ENCODE data around the gene ZER1. TPM values are rescaled to one million over a fixed set of nuclear protein-coding genes. Genes with fewer than 3 reads are reported as not detected.
"Not testable (repeated sequence)": the region's sequence is repeated elsewhere in the genome, so short reads cannot be mapped to it uniquely, and the experiment has no call there.

ZER1 gene
- total RNA-seq, 2 donors from 2014 or later: 33.0 to 33.8 TPM

GRCh38 chr9:128785427-128785826, 13.7 kb upstream of the ZER1 start:
- 88 to 100% methylated on average over 1 to 4 of the region's 6 CpGs for WGBS, 2 experiments (ENCODE audit: insufficient coverage in 1 of 2, insufficient read length in 1 of 2)
- H3K4me1 Mint-ChIP-seq: peaks cover 12% of the 10 kb centered on the region
- Histone ChIP-seq H3K36me3 (ENCODE audit: control insufficient read depth, insufficient read depth, low read length) (peaks cover 13% of the 10 kb centered on the region), H3K4me3 (ENCODE audit: low read length) (no peak overlapping the region), H3K27ac (ENCODE audit: low read depth, low read length) (no peak overlapping the region), H3K27me3 (ENCODE audit: control insufficient read depth, insufficient read depth, low read length, poor library complexity, severe bottlenecking) (no peaks in the 10 kb centered on the region), H3K9me3 (ENCODE audit: control insufficient read depth, low read length) (no peaks in the 10 kb centered on the region), H3K4me1 (ENCODE audit: control insufficient read depth, insufficient read depth, low read length) (peaks cover 7% of the 10 kb centered on the region), H3K9ac (ENCODE audit: extremely low read depth, low read length, poor library complexity, severe bottlenecking) (no peak overlapping the region)
- no peak overlapping the region for H3K4me3 Mint-ChIP-seq
- peaks cover 13% of the 10 kb centered on the region for H3K9me3 Mint-ChIP-seq
- peaks cover 9% of the 10 kb centered on the region for H3K27me3 Mint-ChIP-seq (ENCODE audit: insufficient read depth)
- H3K36me3 Mint-ChIP-seq (ENCODE audit: low read depth): peaks cover 8% of the 10 kb centered on the region
- DNase-seq: no peak
- no peak overlapping the region for H3K27ac Mint-ChIP-seq
- no peak for TF ChIP-seq CTCF (conservative IDR thresholded peaks at IDR 0.05)

- WGBS, 2 experiments (ENCODE audit: insufficient coverage in 1 of 2, insufficient read length in 1 of 2): 91% methylated on average over 1 of the region's 1 CpG; no CpG with 5 or more reads in 1 of the 2 experiments
- Mint-ChIP-seq H3K36me3 (ENCODE audit: low read depth) (no peaks in the 10 kb centered on the region), H3K4me1 (peaks cover 2% of the 10 kb centered on the region), H3K4me3 (no peak overlapping the region), H3K27ac (no peak overlapping the region), H3K9me3 (peaks cover 26% of the 10 kb centered on the region), H3K27me3 (ENCODE audit: insufficient read depth) (peaks cover 9% of the 10 kb centered on the region)
- TF ChIP-seq CTCF (conservative IDR thresholded peaks at IDR 0.05): no peak
- no peak overlapping the region for H3K27ac ChIP-seq (ENCODE audit: low read depth, low read length)
- H3K36me3 ChIP-seq (ENCODE audit: control insufficient read depth, insufficient read depth, low read length): no peaks in the 10 kb centered on the region
- H3K27me3 ChIP-seq (ENCODE audit: control insufficient read depth, insufficient read depth, low read length, poor library complexity, severe bottlenecking): no peaks in the 10 kb centered on the region
- no peak overlapping the region for H3K4me3 ChIP-seq (ENCODE audit: low read length)
- H3K4me1 ChIP-seq (ENCODE audit: control insufficient read depth, insufficient read depth, low read length): no peaks in the 10 kb centered on the region
- no peak overlapping the region for H3K9ac ChIP-seq (ENCODE audit: extremely low read depth, low read length, poor library complexity, severe bottlenecking)
- no peak for DNase-seq
- H3K9me3 ChIP-seq (ENCODE audit: control insufficient read depth, low read length): no peaks in the 10 kb centered on the region
Observed at GRCh38 chr9:128782669-128783068, 10.9 kb upstream of the ZER1 start.

- Histone ChIP-seq H3K9ac (ENCODE audit: extremely low read depth, low read length, poor library complexity, severe bottlenecking) (no peak overlapping the region), H3K36me3 (ENCODE audit: control insufficient read depth, insufficient read depth, low read length) (no peaks in the 10 kb centered on the region), H3K4me1 (ENCODE audit: control insufficient read depth, insufficient read depth, low read length) (no peaks in the 10 kb centered on the region), H3K4me3 (ENCODE audit: low read length) (no peak overlapping the region), H3K9me3 (ENCODE audit: control insufficient read depth, low read length) (no peaks in the 10 kb centered on the region), H3K27me3 (ENCODE audit: control insufficient read depth, insufficient read depth, low read length, poor library complexity, severe bottlenecking) (no peaks in the 10 kb centered on the region), H3K27ac (ENCODE audit: low read depth, low read length) (no peak overlapping the region)
- Mint-ChIP-seq H3K9me3 (peaks cover 31% of the 10 kb centered on the region), H3K27me3 (ENCODE audit: insufficient read depth) (peaks cover 9% of the 10 kb centered on the region), H3K36me3 (ENCODE audit: low read depth) (no peaks in the 10 kb centered on the region), H3K27ac (no peak overlapping the region), H3K4me1 (no peaks in the 10 kb centered on the region), H3K4me3 (no peak overlapping the region)
- DNase-seq: no peak
- 89 to 98% methylated on average over 4 to 7 of the region's 7 CpGs for WGBS, 2 experiments (ENCODE audit: insufficient coverage in 1 of 2, insufficient read length in 1 of 2)
- no peak for TF ChIP-seq CTCF (conservative IDR thresholded peaks at IDR 0.05)
Observed at GRCh38 chr9:128781187-128782070, 9.7 kb upstream of the ZER1 start.

- Mint-ChIP-seq H3K27me3 (ENCODE audit: insufficient read depth) (peaks cover 13% of the 10 kb centered on the region), H3K9me3 (peaks cover 37% of the 10 kb centered on the region)
- H3K4me3 ChIP-seq (ENCODE audit: low read length); H3K4me1 ChIP-seq (ENCODE audit: control insufficient read depth, insufficient read depth, low read length); H3K27me3 ChIP-seq (ENCODE audit: control insufficient read depth, insufficient read depth, low read length, poor library complexity, severe bottlenecking); DNase-seq; H3K36me3 ChIP-seq (ENCODE audit: control insufficient read depth, insufficient read depth, low read length); H3K4me3 Mint-ChIP-seq; H3K27ac ChIP-seq (ENCODE audit: low read depth, low read length); H3K4me1 Mint-ChIP-seq; H3K27ac Mint-ChIP-seq; H3K9ac ChIP-seq (ENCODE audit: extremely low read depth, low read length, poor library complexity, severe bottlenecking); H3K9me3 ChIP-seq (ENCODE audit: control insufficient read depth, low read length); H3K36me3 Mint-ChIP-seq (ENCODE audit: low read depth): not testable (repeated sequence)
- 98 to 99% methylated on average over 11 to 18 of the region's 27 CpGs for WGBS, 2 experiments (ENCODE audit: insufficient coverage in 1 of 2, insufficient read length in 1 of 2)
Observed at GRCh38 chr9:128780093-128780492, 8.4 kb upstream of the ZER1 start.

Data from endodermal cell (in vitro differentiated cells).